ENCODE data around the gene IQGAP1. TPM values are rescaled to one million over a fixed set of nuclear protein-coding genes. Genes with fewer than 3 reads are reported as not detected.
A peak's percentile ranks its signal among the peaks of the same experiment; 100 is the strongest.

IQGAP1 gene
- total RNA-seq, 1 experiment from 2014 or later = 235 TPM

GRCh38 chr15:90389513-90389912 lies 1.5 kb downstream of the IQGAP1 start:
- Histone ChIP-seq H3K27ac (no peak overlapping the region), H3K36me3 (peaks cover 49% of the 10 kb centered on the region), H3K4me3 (peak overlapping the region; percentile 85), H3K27me3 (replicated peaks) (no peaks in the 10 kb centered on the region), H3K9me3 (replicated peaks) (no peaks in the 10 kb centered on the region), H3K4me1 (replicated peaks) (peaks cover 30% of the 10 kb centered on the region)
- DNase-seq (ENCODE audit: low read depth in 1 of 2, low spot score in 2 of 2) = no peak

- peaks cover 70% of the 10 kb centered on the region for H3K36me3 ChIP-seq
- no peaks in the 10 kb centered on the region for H3K9me3 ChIP-seq (replicated peaks)
- H3K27ac ChIP-seq = no peak overlapping the region
- no peak for DNase-seq (ENCODE audit: low read depth in 1 of 2, low spot score in 2 of 2)
- no peaks in the 10 kb centered on the region for H3K27me3 ChIP-seq (replicated peaks)
- peaks cover 26% of the 10 kb centered on the region for H3K4me1 ChIP-seq (replicated peaks)
- no peak overlapping the region for H3K4me3 ChIP-seq
Measured at GRCh38 chr15:90393040-90393439, 5.0 kb downstream of the IQGAP1 start.

- H3K4me1 ChIP-seq (replicated peaks) = peaks cover 26% of the 10 kb centered on the region
- H3K27ac ChIP-seq = no peak overlapping the region
- no peak overlapping the region for H3K4me3 ChIP-seq
- peaks cover 64% of the 10 kb centered on the region for H3K36me3 ChIP-seq
- H3K27me3 ChIP-seq (replicated peaks) = no peaks in the 10 kb centered on the region
- DNase-seq (ENCODE audit: low read depth in 1 of 2, low spot score in 2 of 2) = no peak
- H3K9me3 ChIP-seq (replicated peaks) = no peaks in the 10 kb centered on the region
Measured at GRCh38 chr15:90394074-90394473, 6.0 kb downstream of the IQGAP1 start.

- Histone ChIP-seq H3K27ac (no peak overlapping the region), H3K36me3 (peaks cover 60% of the 10 kb centered on the region), H3K4me3 (no peak overlapping the region), H3K4me1 (replicated peaks) (peaks cover 27% of the 10 kb centered on the region), H3K9me3 (replicated peaks) (no peaks in the 10 kb centered on the region), H3K27me3 (replicated peaks) (no peaks in the 10 kb centered on the region)
- DNase-seq (ENCODE audit: low read depth in 1 of 2, low spot score in 2 of 2) = no peak
Measured at GRCh38 chr15:90394748-90395442, 6.9 kb downstream of the IQGAP1 start.

- Histone ChIP-seq H3K27ac (no peak overlapping the region), H3K4me1 (replicated peaks) (peaks cover 29% of the 10 kb centered on the region), H3K27me3 (replicated peaks) (no peaks in the 10 kb centered on the region), H3K4me3 (no peak overlapping the region), H3K36me3 (peaks cover 48% of the 10 kb centered on the region), H3K9me3 (replicated peaks) (no peaks in the 10 kb centered on the region)
- no peak for DNase-seq (ENCODE audit: low read depth in 1 of 2, low spot score in 2 of 2)
Measured at GRCh38 chr15:90396321-90396720, 8.3 kb downstream of the IQGAP1 start.

GRCh38 chr15:90400005-90400758 lies 12.1 kb downstream of the IQGAP1 start:
- Histone ChIP-seq H3K36me3 (peaks cover 14% of the 10 kb centered on the region), H3K9me3 (replicated peaks) (no peaks in the 10 kb centered on the region), H3K4me3 (no peak overlapping the region), H3K27me3 (replicated peaks) (no peaks in the 10 kb centered on the region), H3K27ac (peak overlapping the region; percentile 79), H3K4me1 (replicated peaks) (peaks cover 44% of the 10 kb centered on the region)
- DNase-seq (ENCODE audit: low read depth in 1 of 2, low spot score in 2 of 2) = peak in 1 of 2 experiments; percentile 49

- H3K4me1 ChIP-seq (replicated peaks) = peaks cover 44% of the 10 kb centered on the region
- H3K27me3 ChIP-seq (replicated peaks) = no peaks in the 10 kb centered on the region
Measured at GRCh38 chr15:90400759-90401314, 12.8 kb downstream of the IQGAP1 start.

GRCh38 chr15:90401495-90401894 lies 13.5 kb downstream of the IQGAP1 start:
- H3K9me3 ChIP-seq (replicated peaks) = no peaks in the 10 kb centered on the region
- peaks cover 44% of the 10 kb centered on the region for H3K4me1 ChIP-seq (replicated peaks)
- peak overlapping the region; percentile 79 for H3K27ac ChIP-seq
- H3K36me3 ChIP-seq = peaks cover 1% of the 10 kb centered on the region
- DNase-seq (ENCODE audit: low read depth in 1 of 2, low spot score in 2 of 2) = no peak
- no peak overlapping the region for H3K4me3 ChIP-seq
- H3K27me3 ChIP-seq (replicated peaks) = no peaks in the 10 kb centered on the region

More at GRCh38 chr15:90400759-90401314, 12.8 kb downstream of the IQGAP1 start:
- DNase-seq (ENCODE audit: low read depth in 1 of 2, low spot score in 2 of 2) = peak; percentile 84
- Histone ChIP-seq H3K9me3 (replicated peaks) (no peaks in the 10 kb centered on the region), H3K27ac (peak overlapping the region; percentile 79), H3K4me3 (no peak overlapping the region), H3K36me3 (peaks cover 8% of the 10 kb centered on the region)

- no peaks in the 10 kb centered on the region for H3K36me3 ChIP-seq
- peak; percentile 61 to 80 for DNase-seq (ENCODE audit: low read depth in 1 of 2, low spot score in 2 of 2)
- no peaks in the 10 kb centered on the region for H3K27me3 ChIP-seq (replicated peaks)
- H3K27ac ChIP-seq = peak overlapping the region; percentile 79
- no peak overlapping the region for H3K4me3 ChIP-seq
- no peaks in the 10 kb centered on the region for H3K9me3 ChIP-seq (replicated peaks)
- peaks cover 50% of the 10 kb centered on the region for H3K4me1 ChIP-seq (replicated peaks)
Measured at GRCh38 chr15:90402223-90402622, 14.2 kb downstream of the IQGAP1 start.

- Histone ChIP-seq H3K4me1 (replicated peaks) (peaks cover 55% of the 10 kb centered on the region), H3K4me3 (no peak overlapping the region), H3K27ac (peak overlapping the region; percentile 79), H3K9me3 (replicated peaks) (no peaks in the 10 kb centered on the region), H3K36me3 (no peaks in the 10 kb centered on the region), H3K27me3 (replicated peaks) (no peaks in the 10 kb centered on the region)
- DNase-seq (ENCODE audit: low read depth in 1 of 2, low spot score in 2 of 2) = no peak
Measured at GRCh38 chr15:90402767-90403166, 14.7 kb downstream of the IQGAP1 start.

- no peaks in the 10 kb centered on the region for H3K27me3 ChIP-seq (replicated peaks)
- no peak for DNase-seq (ENCODE audit: low read depth in 1 of 2, low spot score in 2 of 2)
- H3K9me3 ChIP-seq (replicated peaks) = no peaks in the 10 kb centered on the region
- H3K27ac ChIP-seq = no peak overlapping the region
- H3K36me3 ChIP-seq = peaks cover 2% of the 10 kb centered on the region; the same call in 1 of the 2 replicates
- peaks cover 50% of the 10 kb centered on the region for H3K4me1 ChIP-seq (replicated peaks)
- H3K4me3 ChIP-seq = no peak overlapping the region
Measured at GRCh38 chr15:90405055-90405607, 17.1 kb downstream of the IQGAP1 start.

GRCh38 chr15:90407336-90407735 lies 19.3 kb downstream of the IQGAP1 start:
- no peaks in the 10 kb centered on the region for H3K9me3 ChIP-seq (replicated peaks)
- no peaks in the 10 kb centered on the region for H3K27me3 ChIP-seq (replicated peaks)
- H3K4me3 ChIP-seq = no peak overlapping the region
- H3K4me1 ChIP-seq (replicated peaks) = peaks cover 38% of the 10 kb centered on the region
- no peak overlapping the region for H3K27ac ChIP-seq
- peaks cover 3% of the 10 kb centered on the region; the same call in 1 of the 2 replicates for H3K36me3 ChIP-seq
- DNase-seq (ENCODE audit: low read depth in 1 of 2, low spot score in 2 of 2) = no peak

- Histone ChIP-seq H3K27me3 (replicated peaks) (no peaks in the 10 kb centered on the region), H3K9me3 (replicated peaks) (no peaks in the 10 kb centered on the region), H3K4me1 (replicated peaks) (peaks cover 38% of the 10 kb centered on the region), H3K4me3 (no peak overlapping the region), H3K27ac (no peak overlapping the region), H3K36me3 (peaks cover 3% of the 10 kb centered on the region; the same call in 1 of the 2 replicates)
- no peak for DNase-seq (ENCODE audit: low read depth in 1 of 2, low spot score in 2 of 2)
Measured at GRCh38 chr15:90407871-90408317, 19.9 kb downstream of the IQGAP1 start.

Measured in SJSA1 (cell line).